ENCODE results near the gene UBL4A.
A peak's percentile ranks its signal among the peaks of the same experiment; 100 is the strongest.

Gene UBL4A

GRCh38 chrX:154440623-154441357 is 45.6 kb downstream of the UBL4A start:
- Histone ChIP-seq H3K4me1 (ENCODE audit: control insufficient read depth in 1 of 2, insufficient read depth in 2 of 2, low read length in 2 of 2) (peaks cover 23 to 27% of the 10 kb centered on the region in 2 donors), H3K36me3 (ENCODE audit: control insufficient read depth in 1 of 2, insufficient read depth in 2 of 2, low read length in 2 of 2) (peaks cover 8 to 18% of the 10 kb centered on the region in 2 donors), H3K27ac (ENCODE audit: low read depth, low read length) (no peak overlapping the region), H3K9me3 (ENCODE audit: control insufficient read depth in 1 of 2, low read length in 2 of 2) (no peaks in the 10 kb centered on the region), H3K9ac (ENCODE audit: low read depth in 1 of 2, low read length in 2 of 2) (no peak overlapping the region), H3K4me3 (ENCODE audit: low read depth in 1 of 2, low read length in 2 of 2) (no peak overlapping the region), H3K27me3 (ENCODE audit: control insufficient read depth in 1 of 2, insufficient read depth in 2 of 2, low read length in 2 of 2) (no peaks in the 10 kb centered on the region)

GRCh38 chrX:154439841-154440240 is 46.6 kb downstream of the UBL4A start:
- Histone ChIP-seq H3K9me3 (ENCODE audit: control insufficient read depth in 1 of 2, low read length in 2 of 2) (no peaks in the 10 kb centered on the region), H3K4me1 (ENCODE audit: control insufficient read depth in 1 of 2, insufficient read depth in 2 of 2, low read length in 2 of 2) (peaks cover 18 to 19% of the 10 kb centered on the region in 2 donors), H3K36me3 (ENCODE audit: control insufficient read depth in 1 of 2, insufficient read depth in 2 of 2, low read length in 2 of 2) (peaks cover 8 to 27% of the 10 kb centered on the region in 2 donors), H3K27me3 (ENCODE audit: control insufficient read depth in 1 of 2, insufficient read depth in 2 of 2, low read length in 2 of 2) (no peaks in the 10 kb centered on the region), H3K9ac (ENCODE audit: low read depth in 1 of 2, low read length in 2 of 2) (no peak overlapping the region), H3K4me3 (ENCODE audit: low read depth in 1 of 2, low read length in 2 of 2) (no peak overlapping the region), H3K27ac (ENCODE audit: low read depth, low read length) (no peak overlapping the region)

- Histone ChIP-seq H3K4me1 (ENCODE audit: control insufficient read depth in 1 of 2, insufficient read depth in 2 of 2, low read length in 2 of 2) (peaks cover 9 to 15% of the 10 kb centered on the region in 2 donors), H3K36me3 (ENCODE audit: control insufficient read depth in 1 of 2, insufficient read depth in 2 of 2, low read length in 2 of 2) (peaks cover 8 to 41% of the 10 kb centered on the region in 2 donors), H3K9me3 (ENCODE audit: control insufficient read depth in 1 of 2, low read length in 2 of 2) (no peaks in the 10 kb centered on the region), H3K4me3 (ENCODE audit: low read depth in 1 of 2, low read length in 2 of 2) (peak overlapping the region; percentile 65 to 76), H3K27ac (ENCODE audit: low read depth, low read length) (no peak overlapping the region), H3K9ac (ENCODE audit: low read depth in 1 of 2, low read length in 2 of 2) (peak overlapping the region; percentile 15 to 51), H3K27me3 (ENCODE audit: control insufficient read depth in 1 of 2, insufficient read depth in 2 of 2, low read length in 2 of 2) (no peaks in the 10 kb centered on the region)
Measured at GRCh38 chrX:154437971-154438893, 48.2 kb downstream of the UBL4A start.

- H3K27ac ChIP-seq (ENCODE audit: low read depth, low read length) = peak within 1 kb of the TSS; percentile 56
Measured at GRCh38 chrX:154436983-154437752, 49.2 kb downstream of the UBL4A start, which contains the start of gene GDI1. Gene GDI1, plus strand, starts transcription at chrX:154437154. Its CDS starts 101 bp downstream, at chrX:154437255.

GRCh38 chrX:154436374-154436982 is 49.9 kb downstream of the UBL4A start:
- no peaks in the 10 kb centered on the region for H3K27me3 ChIP-seq (ENCODE audit: control insufficient read depth in 1 of 2, insufficient read depth in 2 of 2, low read length in 2 of 2)
- no peaks in the 10 kb centered on the region for H3K9me3 ChIP-seq (ENCODE audit: control insufficient read depth in 1 of 2, low read length in 2 of 2)
- peaks cover 9 to 15% of the 10 kb centered on the region in 2 donors for H3K4me1 ChIP-seq (ENCODE audit: control insufficient read depth in 1 of 2, insufficient read depth in 2 of 2, low read length in 2 of 2)
- H3K27ac ChIP-seq (ENCODE audit: low read depth, low read length) = peak overlapping the region; percentile 56
- peak overlapping the region; percentile 50 to 54 for H3K4me3 ChIP-seq (ENCODE audit: low read depth in 1 of 2, low read length in 2 of 2)
- peak overlapping the region; percentile 18 to 33 for H3K9ac ChIP-seq (ENCODE audit: low read depth in 1 of 2, low read length in 2 of 2)
- peaks cover 12 to 42% of the 10 kb centered on the region in 2 donors for H3K36me3 ChIP-seq (ENCODE audit: control insufficient read depth in 1 of 2, insufficient read depth in 2 of 2, low read length in 2 of 2)

More at GRCh38 chrX:154436983-154437752, 49.2 kb downstream of the UBL4A start, which contains the start of gene GDI1:
- Histone ChIP-seq H3K9ac (ENCODE audit: low read depth in 1 of 2, low read length in 2 of 2) (peak within 1 kb of the TSS; percentile 51 to 76), H3K4me3 (ENCODE audit: low read depth in 1 of 2, low read length in 2 of 2) (peak within 1 kb of the TSS; percentile 65 to 76), H3K27me3 (ENCODE audit: control insufficient read depth in 1 of 2, insufficient read depth in 2 of 2, low read length in 2 of 2) (no peaks in the 10 kb centered on the region), H3K36me3 (ENCODE audit: control insufficient read depth in 1 of 2, insufficient read depth in 2 of 2, low read length in 2 of 2) (peaks cover 8 to 46% of the 10 kb centered on the region in 2 donors), H3K9me3 (ENCODE audit: control insufficient read depth in 1 of 2, low read length in 2 of 2) (no peaks in the 10 kb centered on the region), H3K4me1 (ENCODE audit: control insufficient read depth in 1 of 2, insufficient read depth in 2 of 2, low read length in 2 of 2) (peaks cover 9 to 15% of the 10 kb centered on the region in 2 donors)

GRCh38 chrX:154435171-154435733 is 51.2 kb downstream of the UBL4A start:
- no peak overlapping the region for H3K4me3 ChIP-seq (ENCODE audit: low read depth in 1 of 2, low read length in 2 of 2)
- peaks cover 12 to 22% of the 10 kb centered on the region in 2 donors for H3K4me1 ChIP-seq (ENCODE audit: control insufficient read depth in 1 of 2, insufficient read depth in 2 of 2, low read length in 2 of 2)
- H3K36me3 ChIP-seq (ENCODE audit: control insufficient read depth in 1 of 2, insufficient read depth in 2 of 2, low read length in 2 of 2) = peaks cover 9 to 36% of the 10 kb centered on the region in 2 donors
- no peaks in the 10 kb centered on the region for H3K27me3 ChIP-seq (ENCODE audit: control insufficient read depth in 1 of 2, insufficient read depth in 2 of 2, low read length in 2 of 2)
- H3K9me3 ChIP-seq (ENCODE audit: control insufficient read depth in 1 of 2, low read length in 2 of 2) = no peaks in the 10 kb centered on the region
- H3K27ac ChIP-seq (ENCODE audit: low read depth, low read length) = no peak overlapping the region
- no peak overlapping the region for H3K9ac ChIP-seq (ENCODE audit: low read depth in 1 of 2, low read length in 2 of 2)

GRCh38 chrX:154434394-154435168 is 51.8 kb downstream of the UBL4A start:
- peaks cover 9 to 34% of the 10 kb centered on the region in 2 donors for H3K36me3 ChIP-seq (ENCODE audit: control insufficient read depth in 1 of 2, insufficient read depth in 2 of 2, low read length in 2 of 2)
- H3K27me3 ChIP-seq (ENCODE audit: control insufficient read depth in 1 of 2, insufficient read depth in 2 of 2, low read length in 2 of 2) = no peaks in the 10 kb centered on the region
- H3K4me3 ChIP-seq (ENCODE audit: low read depth in 1 of 2, low read length in 2 of 2) = no peak overlapping the region
- H3K9me3 ChIP-seq (ENCODE audit: control insufficient read depth in 1 of 2, low read length in 2 of 2) = no peaks in the 10 kb centered on the region
- H3K9ac ChIP-seq (ENCODE audit: low read depth in 1 of 2, low read length in 2 of 2) = no peak overlapping the region
- no peak overlapping the region for H3K27ac ChIP-seq (ENCODE audit: low read depth, low read length)
- H3K4me1 ChIP-seq (ENCODE audit: control insufficient read depth in 1 of 2, insufficient read depth in 2 of 2, low read length in 2 of 2) = peaks cover 15 to 25% of the 10 kb centered on the region in 2 donors

Data from duodenal mucosa (tissue), 2 donors.